Endothelial cell of umbilical vein (primary cell): Measurements from ENCODE around the gene PRDM16. TPM values are rescaled to one million over a fixed set of nuclear protein-coding genes. Genes with fewer than 3 reads are reported as not detected.

Experiments used
- BruUV-seq: library from RNA; stranded (reverse); fragments of 400-500 nt; replicated peaks from 2 replicates; lab custom pipeline; 2021; lab: Mats Ljungman, UMichigan
- CTCF ChIA-PET: fragments of 300-600, 350-600 bp; sonication (Branson Sonifier 250); formaldehyde crosslinking; loops from one replicate; lab custom pipeline; 2021; ENCODE audit warnings: antibody characterized with exemption, inconsistent platforms; lab: Charles Lee
- POLR2A ChIA-PET: fragments of 300-600, 350-600 bp; sonication (Branson Sonifier 250); formaldehyde crosslinking; loops from one replicate; lab custom pipeline; 2021; ENCODE audit warnings: antibody characterized with exemption, inconsistent platforms; lab: Charles Lee
- DNase-seq: peaks from one replicate; pipeline ENCODE4 v3.0.0-alpha.2; 2011; ENCODE audit warnings: low read depth, low spot score
- FAIRE-seq: peaks from 2 replicates; lab custom pipeline; 2011; peaks lifted over from hg19 to GRCh38; lab: Jason Lieb, UNC
- H2AFZ ChIP-seq: 2 replicates; pipeline ENCODE4 v1.6.0; 2012; ENCODE audit warnings: low read depth, low read length, control low read depth, inconsistent platforms
- H3K27ac ChIP-seq: 2 replicates; pipeline ENCODE4 v1.5.1; 2011; ENCODE audit warnings: low read depth, mild to moderate bottlenecking, control low read depth, low read length, moderate library complexity; ENCODE audit not compliant: insufficient read depth
- H3K27me3 ChIP-seq, 2 experiments: 2 replicates each; pipeline versions ENCODE4 v1.6.0 to v1.6.1; 2011; ENCODE audit warnings: low read length in 2 of 2, mixed read lengths in 1 of 2; ENCODE audit not compliant: control insufficient read depth in 2 of 2, insufficient read depth in 2 of 2
- H3K36me3 ChIP-seq, 2 experiments: 2 replicates in 1 of 2; 3 replicates in 1 of 2; pipeline ENCODE4 v1.5.1; 2011; ENCODE audit warnings: low read length in 2 of 2, mild to moderate bottlenecking in 1 of 2, moderate library complexity in 1 of 2; ENCODE audit not compliant: control insufficient read depth in 2 of 2, insufficient read depth in 2 of 2; ENCODE audit errors: extremely low read depth in 1 of 2
- H3K4me1 ChIP-seq: 3 replicates; pipeline ENCODE4 v1.5.1; 2011; ENCODE audit warnings: mild to moderate bottlenecking, low read length; ENCODE audit not compliant: control insufficient read depth, insufficient read depth; ENCODE audit errors: extremely low read depth
- H3K4me2 ChIP-seq: 2 replicates; pipeline ENCODE4 v1.6.1; 2011; ENCODE audit warnings: low read length, control low read depth, mixed read lengths; ENCODE audit not compliant: insufficient read depth
- H3K4me3 ChIP-seq, 3 experiments: fragments of 200-600 bp in 1 of 3; sonication (generic), shearing (Covaris generic) in 1 of 3; replicated peaks in 1 of 3; 2 replicates each; pipeline ENCODE4 v1.5.1; 2011 to 2016; ENCODE audit warnings: control low read depth in 3 of 3, low read length in 3 of 3, mild to moderate bottlenecking in 2 of 3, inconsistent platforms in 1 of 3, low read depth in 1 of 3, moderate library complexity in 1 of 3; ENCODE audit not compliant: insufficient read depth in 1 of 3
- H3K79me2 ChIP-seq: 2 replicates; pipeline ENCODE4 v1.6.0; 2012; ENCODE audit warnings: low read length, inconsistent platforms; ENCODE audit not compliant: control insufficient read depth, insufficient read depth
- H3K9ac ChIP-seq: replicated peaks from 2 replicates; pipeline ENCODE3; 2011; ENCODE audit warnings: low read length, control low read depth; ENCODE audit not compliant: insufficient read depth; ENCODE audit errors: extremely low read depth
- H3K9me1 ChIP-seq: replicated peaks from 3 replicates; pipeline ENCODE4 v1.6.0; 2011; ENCODE audit warnings: mild to moderate bottlenecking, low read length; ENCODE audit not compliant: control insufficient read depth, insufficient read depth; ENCODE audit errors: extremely low read depth
- H3K9me3 ChIP-seq: replicated peaks from 2 replicates; pipeline ENCODE4 v1.5.1; 2012; ENCODE audit warnings: low read length, inconsistent platforms; ENCODE audit not compliant: control insufficient read depth, insufficient read depth
- H4K20me1 ChIP-seq: replicated peaks from 2 replicates; pipeline ENCODE3; 2011; ENCODE audit warnings: mild to moderate bottlenecking, low read length; ENCODE audit not compliant: control insufficient read depth, insufficient read depth; ENCODE audit errors: extremely low read depth
- CTCF ChIP-seq, 2 donors: IDR thresholded peaks; 1 replicate in 1 of 2; 2 replicates in 1 of 2; pipeline ENCODE4 v1.5.1; 2011; ENCODE audit warnings: low read length in 2 of 2, mild to moderate bottlenecking in 2 of 2, moderate library complexity in 2 of 2, control low read depth in 1 of 2, inconsistent platforms in 1 of 2, low read depth in 1 of 2; ENCODE audit not compliant: insufficient read depth in 1 of 2; ENCODE audit errors: extremely low read depth in 1 of 2
- EZH2 ChIP-seq: IDR thresholded peaks from 2 replicates; pipeline ENCODE4 v1.6.1; 2012; ENCODE audit warnings: borderline replicate concordance, low read depth, mild to moderate bottlenecking, moderate library complexity, low read length, inconsistent platforms; ENCODE audit not compliant: severe bottlenecking
- FOS ChIP-seq: IDR thresholded peaks from 2 replicates; pipeline ENCODE4 v1.6.1; 2011; ENCODE audit warnings: mild to moderate bottlenecking, low read length, moderate library complexity, borderline replicate concordance; ENCODE audit not compliant: insufficient read depth
- GATA2 ChIP-seq: IDR thresholded peaks from 2 replicates; pipeline ENCODE4 v1.7.0; 2011; ENCODE audit warnings: low read depth, mild to moderate bottlenecking, moderate library complexity, mixed read lengths, low read length; ENCODE audit not compliant: insufficient read length, insufficient read depth
- JUN ChIP-seq: IDR thresholded peaks from 2 replicates; pipeline ENCODE4 v1.6.1; 2011; ENCODE audit warnings: borderline replicate concordance, low read depth; ENCODE audit not compliant: insufficient read length, insufficient read depth
- MAX ChIP-seq: IDR thresholded peaks from 2 replicates; pipeline ENCODE4 v1.6.1; 2011; ENCODE audit not compliant: insufficient read depth, insufficient read length
- MYC ChIP-seq: IDR thresholded peaks from one replicate; pipeline ENCODE4 v1.6.1; 2011; ENCODE audit warnings: mild to moderate bottlenecking, low read depth, low read length
- POLR2A ChIP-seq: IDR thresholded peaks from 2 replicates; pipeline ENCODE4 v1.6.1; 2012; ENCODE audit warnings: low read depth, mild to moderate bottlenecking, control low read depth, low read length
- POLR2AphosphoS5 ChIP-seq: IDR thresholded peaks from 2 replicates; pipeline ENCODE4 v1.6.1; 2012; ENCODE audit warnings: low read depth, mild to moderate bottlenecking, control low read depth, low read length, moderate library complexity; ENCODE audit not compliant: insufficient read depth
- dilution Hi-C: fragments of 300-500 bp; cut with MboI; formaldehyde crosslinking; loops from one replicate; pipeline ENCODE4 v1.15.0; 2019; ENCODE audit warnings: low sequenced_read_pairs; ENCODE audit not compliant: extremely low pct_ligation_motif_present
- intact Hi-C: fragments of 100-400 bp; cut with micrococcal nuclease; formaldehyde crosslinking; loops from one replicate; pipeline ENCODE4 v1.10.0; 2022
- polyA plus RNA-seq, 4 experiments: library from polyadenylated mRNA; depleted of rRNA in 3 of 4; stranded (reverse) in 3 of 4; unstranded in 1 of 4; fragments of >200 nt; gene quantifications; 2 replicates each; pipeline versions ENCODE4 v1.2.1 to v1.2.3, GENCODE V29; 2011 to 2012; ENCODE audit warnings: missing spikeins in 1 of 4
- total RNA-seq: library from RNA; stranded (reverse); gene quantifications from 2 replicates; pipeline ENCODE4 v1.2.3, GENCODE V29; 2021

The PRDM16 gene
- total and polyA plus RNA-seq, 2 donors (not counting 3 experiments of a cell fraction or from before 2014, with no cell fraction given): not detected

DNA sequence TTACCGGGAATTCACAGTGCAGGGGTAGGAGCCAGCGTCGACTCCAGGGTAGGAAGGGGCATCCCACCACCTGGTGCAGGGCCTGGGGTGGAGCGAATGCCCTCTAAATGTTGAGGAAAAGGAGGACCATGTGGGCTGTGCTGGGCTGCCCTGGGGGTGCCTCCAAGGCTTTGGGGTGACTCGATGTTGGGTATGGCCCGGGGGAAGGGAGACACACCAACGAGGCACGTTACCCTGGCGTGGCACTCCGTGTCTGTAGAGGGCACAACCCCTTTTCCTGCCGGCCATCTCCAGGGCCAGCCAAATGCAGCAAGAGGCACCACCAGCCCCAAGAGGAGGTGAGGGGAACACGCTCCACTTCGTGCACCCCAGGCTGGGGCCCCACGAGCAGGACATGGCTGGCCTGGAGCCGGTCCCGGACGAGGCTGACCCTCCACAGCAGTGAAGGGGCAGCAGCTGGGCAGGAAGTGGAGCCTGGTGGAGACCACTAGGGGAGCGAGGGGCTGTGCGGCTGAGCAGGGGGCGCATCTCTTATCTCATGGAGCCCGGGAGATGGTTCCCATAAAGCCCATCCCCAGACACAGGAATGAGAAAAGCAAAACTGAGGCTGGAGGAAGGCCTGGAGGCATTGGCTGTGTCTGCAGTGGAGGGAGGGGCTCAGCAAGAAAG is 36.5 kb upstream of the PRDM16 start:
- no peak overlapping the region for H3K27ac ChIP-seq
- no peaks in the 10 kb centered on the region for H3K79me2 ChIP-seq
- H3K27me3 ChIP-seq: no peaks in the 10 kb centered on the region
- no peak for TF ChIP-seq MYC
- no peak for TF ChIP-seq GATA2
- no peak for TF ChIP-seq POLR2AphosphoS5
- TF ChIP-seq POLR2A: no peak
- TF ChIP-seq JUN: no peak
- no peak for TF ChIP-seq EZH2
- no peak for TF ChIP-seq CTCF (IDR thresholded peaks at IDR 0.05; ENCODE audit: extremely low read depth in 1 of 2, insufficient read depth in 1 of 2, low read depth in 1 of 2, low read length in 2 of 2)
- TF ChIP-seq FOS: no peak
- no peak for TF ChIP-seq MAX
- no peaks in the 10 kb centered on the region for H3K4me1 ChIP-seq
- no peak overlapping the region for H3K4me3 ChIP-seq
- BruUV-seq: no TSS peak
- H3K4me2 ChIP-seq: no peak overlapping the region
- H3K9ac ChIP-seq: no peak overlapping the region
- dilution Hi-C loops (no loop called here), intact Hi-C loops (no loop called here)
- peaks cover 2% of the 10 kb centered on the region for H3K9me3 ChIP-seq
- DNase-seq: no peak
- no peaks in the 10 kb centered on the region for H3K9me1 ChIP-seq
- H3K36me3 ChIP-seq: no peaks in the 10 kb centered on the region
- POLR2A ChIA-PET: no interaction called here
- H2AFZ ChIP-seq: no peak overlapping the region
- CTCF ChIA-PET: no interaction called here
- no peaks in the 10 kb centered on the region for H4K20me1 ChIP-seq
- no peak for FAIRE-seq
